ENCODE results near the gene RAD21L1.
"Not testable (repeated sequence)": the region's sequence is repeated elsewhere in the genome, so short reads cannot be mapped to it uniquely, and the experiment has no call there.

RAD21L1 gene

GRCh38 chr20:1207293-1207878 lies 18.5 kb upstream of the RAD21L1 start:
- Histone ChIP-seq H3K36me3 (ENCODE audit: control insufficient read depth in 1 of 2, insufficient read depth in 2 of 2, low read length in 2 of 2) (no peaks in the 10 kb centered on the region), H3K27ac (ENCODE audit: low read depth, low read length) (no peak overlapping the region), H3K4me3 (ENCODE audit: low read depth in 1 of 2, low read length in 2 of 2) (no peak overlapping the region), H3K9me3 (ENCODE audit: control insufficient read depth in 1 of 2, low read length in 2 of 2) (no peaks in the 10 kb centered on the region), H3K9ac (ENCODE audit: low read depth in 1 of 2, low read length in 2 of 2) (no peak overlapping the region), H3K4me1 (ENCODE audit: control insufficient read depth in 1 of 2, insufficient read depth in 2 of 2, low read length in 2 of 2) (peaks cover 15 to 22% of the 10 kb centered on the region in 2 donors), H3K27me3 (ENCODE audit: control insufficient read depth in 1 of 2, insufficient read depth in 2 of 2, low read length in 2 of 2) (no peaks in the 10 kb centered on the region)

DNA sequence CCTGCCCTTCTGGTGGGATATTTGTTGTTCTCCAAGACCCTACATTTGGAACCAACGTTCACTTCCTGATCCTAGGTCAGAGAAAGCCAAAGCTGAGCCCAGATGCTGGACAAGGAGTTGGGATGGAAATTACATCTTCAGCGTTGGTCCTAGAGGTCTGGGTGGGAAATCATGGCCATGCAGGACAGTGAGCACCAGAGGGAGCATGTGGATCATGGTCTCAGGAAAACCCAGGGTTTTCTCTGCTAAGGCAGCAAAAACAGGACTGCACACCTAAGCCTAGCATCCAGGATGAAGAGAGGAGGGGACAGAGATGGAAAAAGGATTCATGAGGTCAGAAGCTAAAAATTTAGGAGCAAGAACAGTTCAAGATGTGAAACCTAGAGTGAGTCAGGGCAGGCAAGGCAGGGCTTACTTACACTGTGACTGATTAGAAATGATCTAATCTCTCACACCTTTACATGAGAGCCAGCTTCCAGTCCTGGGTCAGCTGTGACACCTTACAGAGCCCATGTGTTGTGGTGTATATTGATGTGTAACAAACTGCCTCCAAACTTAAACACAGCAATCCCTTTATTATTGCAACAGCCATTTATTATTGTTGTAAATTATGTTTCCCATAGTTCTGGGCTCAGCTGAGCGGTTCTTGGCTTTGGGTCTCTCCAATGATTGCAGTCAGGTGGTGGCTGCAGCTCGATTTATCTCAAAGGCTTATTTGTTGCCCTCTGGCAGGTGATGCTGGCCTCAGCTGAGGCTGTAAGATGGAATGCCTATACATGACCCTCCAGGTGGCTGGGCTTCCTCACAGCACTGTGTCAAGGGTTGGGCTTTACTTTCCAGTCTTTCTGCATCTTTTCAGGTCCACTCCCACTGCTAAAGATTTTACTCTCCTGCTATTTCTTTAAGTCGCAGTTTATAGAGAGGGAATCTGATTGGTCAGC lies 16.1 kb upstream of the RAD21L1 start:
- Histone ChIP-seq H3K36me3 (ENCODE audit: control insufficient read depth in 1 of 2, insufficient read depth in 2 of 2, low read length in 2 of 2) (no peaks in the 10 kb centered on the region), H3K9ac (ENCODE audit: low read depth in 1 of 2, low read length in 2 of 2) (no peak overlapping the region)

DNA sequence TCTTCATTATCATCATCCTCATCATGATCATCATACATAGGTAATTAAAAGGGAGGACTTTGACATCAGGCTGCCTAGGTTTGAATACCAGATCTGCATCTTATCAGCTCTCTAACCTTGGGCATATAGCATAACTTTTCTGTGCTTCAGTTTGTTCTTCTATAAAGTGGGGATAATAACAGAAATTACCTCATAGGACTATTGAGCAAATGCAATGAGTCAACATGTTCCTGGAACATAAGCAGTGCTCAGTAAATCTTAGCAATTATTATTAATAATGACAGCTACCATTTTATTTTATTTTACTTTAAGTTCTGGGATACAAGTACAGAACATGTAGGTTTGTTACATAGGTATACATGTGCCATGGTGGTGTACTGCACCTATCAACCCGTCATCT lies 15.3 kb upstream of the RAD21L1 start:
- Histone ChIP-seq H3K9ac (ENCODE audit: low read depth in 1 of 2, low read length in 2 of 2) (no peak overlapping the region), H3K27me3 (ENCODE audit: control insufficient read depth in 1 of 2, insufficient read depth in 2 of 2, low read length in 2 of 2) (peaks cover 0 to 4% of the 10 kb centered on the region in 2 donors), H3K4me3 (ENCODE audit: low read depth in 1 of 2, low read length in 2 of 2) (no peak overlapping the region), H3K27ac (ENCODE audit: low read depth, low read length) (no peak overlapping the region), H3K9me3 (ENCODE audit: control insufficient read depth in 1 of 2, low read length in 2 of 2) (no peaks in the 10 kb centered on the region), H3K4me1 (ENCODE audit: control insufficient read depth in 1 of 2, insufficient read depth in 2 of 2, low read length in 2 of 2) (no peaks in the 10 kb centered on the region), H3K36me3 (ENCODE audit: control insufficient read depth in 1 of 2, insufficient read depth in 2 of 2, low read length in 2 of 2) (no peaks in the 10 kb centered on the region)

More for the DNA sequence above, 16.1 kb upstream of the RAD21L1 start:
- Histone ChIP-seq H3K27ac (ENCODE audit: low read depth, low read length) (no peak overlapping the region), H3K4me1 (ENCODE audit: control insufficient read depth in 1 of 2, insufficient read depth in 2 of 2, low read length in 2 of 2) (no peaks in the 10 kb centered on the region), H3K27me3 (ENCODE audit: control insufficient read depth in 1 of 2, insufficient read depth in 2 of 2, low read length in 2 of 2) (peaks cover 0 to 3% of the 10 kb centered on the region in 2 donors), H3K9me3 (ENCODE audit: control insufficient read depth in 1 of 2, low read length in 2 of 2) (no peaks in the 10 kb centered on the region), H3K4me3 (ENCODE audit: low read depth in 1 of 2, low read length in 2 of 2) (no peak overlapping the region)

GRCh38 chr20:1212023-1212422 lies 13.8 kb upstream of the RAD21L1 start:
- Histone ChIP-seq H3K36me3 (ENCODE audit: control insufficient read depth in 1 of 2, insufficient read depth in 2 of 2, low read length in 2 of 2) (no peaks in the 10 kb centered on the region), H3K4me1 (ENCODE audit: control insufficient read depth in 1 of 2, insufficient read depth in 2 of 2, low read length in 2 of 2) (no peaks in the 10 kb centered on the region), H3K27ac (ENCODE audit: low read depth, low read length) (no peak overlapping the region), H3K9me3 (ENCODE audit: control insufficient read depth in 1 of 2, low read length in 2 of 2) (no peaks in the 10 kb centered on the region), H3K4me3 (ENCODE audit: low read depth in 1 of 2, low read length in 2 of 2) (no peak overlapping the region), H3K27me3 (ENCODE audit: control insufficient read depth in 1 of 2, insufficient read depth in 2 of 2, low read length in 2 of 2) (peaks cover 0 to 4% of the 10 kb centered on the region in 2 donors), H3K9ac (ENCODE audit: low read depth in 1 of 2, low read length in 2 of 2) (no peak overlapping the region)

DNA sequence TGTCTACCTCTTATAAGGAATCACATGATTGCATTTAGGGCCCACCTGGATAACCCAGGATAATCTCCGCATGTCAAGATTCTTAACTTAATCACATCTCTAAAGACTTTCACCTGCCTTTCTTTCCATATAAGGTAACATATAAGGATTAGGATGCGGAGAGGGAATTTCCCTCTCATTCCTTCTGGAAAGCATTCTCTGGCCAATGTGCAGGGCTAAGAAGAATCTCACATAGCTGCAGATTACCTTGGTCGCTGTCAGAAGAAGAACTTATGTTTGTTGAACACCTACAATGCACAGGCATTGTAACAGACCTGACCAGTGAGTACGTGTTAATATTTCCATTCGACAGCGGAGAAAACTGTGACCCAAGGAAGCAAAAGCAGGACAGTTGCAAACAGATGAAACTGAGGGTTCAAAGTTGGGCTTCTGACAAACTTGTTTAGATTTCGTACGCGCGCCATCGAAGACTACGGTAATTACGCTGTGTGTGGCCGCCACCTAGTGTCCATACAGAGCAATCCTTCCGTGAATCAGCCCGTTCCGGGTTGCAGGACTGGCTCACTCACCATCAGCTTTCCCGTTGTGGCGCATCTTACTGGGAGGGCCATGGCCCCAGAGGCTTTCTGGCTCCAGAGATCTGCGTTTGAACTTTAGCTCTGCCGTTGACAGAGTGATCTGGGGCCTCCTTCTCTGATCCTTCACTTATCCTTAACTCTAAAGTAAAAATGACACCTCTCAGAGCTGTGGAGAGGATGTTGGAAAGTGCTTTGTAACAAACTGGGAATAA lies 13.0 kb upstream of the RAD21L1 start:
- H3K4me1 ChIP-seq (ENCODE audit: control insufficient read depth in 1 of 2, insufficient read depth in 2 of 2, low read length in 2 of 2): no peaks in the 10 kb centered on the region
- no peak overlapping the region for H3K4me3 ChIP-seq (ENCODE audit: low read depth in 1 of 2, low read length in 2 of 2)
- H3K9me3 ChIP-seq (ENCODE audit: control insufficient read depth in 1 of 2, low read length in 2 of 2): no peaks in the 10 kb centered on the region
- H3K9ac ChIP-seq (ENCODE audit: low read depth in 1 of 2, low read length in 2 of 2): no peak overlapping the region
- no peaks in the 10 kb centered on the region for H3K36me3 ChIP-seq (ENCODE audit: control insufficient read depth in 1 of 2, insufficient read depth in 2 of 2, low read length in 2 of 2)
- no peak overlapping the region for H3K27ac ChIP-seq (ENCODE audit: low read depth, low read length)
- H3K27me3 ChIP-seq (ENCODE audit: control insufficient read depth in 1 of 2, insufficient read depth in 2 of 2, low read length in 2 of 2): peaks cover 0 to 4% of the 10 kb centered on the region in 2 donors

GRCh38 chr20:1214838-1215261 lies 11.0 kb upstream of the RAD21L1 start:
- Histone ChIP-seq H3K27me3 (ENCODE audit: control insufficient read depth in 1 of 2, insufficient read depth in 2 of 2, low read length in 2 of 2) (peaks cover 0 to 4% of the 10 kb centered on the region in 2 donors), H3K9ac (ENCODE audit: low read depth in 1 of 2, low read length in 2 of 2) (no peak overlapping the region)

DNA sequence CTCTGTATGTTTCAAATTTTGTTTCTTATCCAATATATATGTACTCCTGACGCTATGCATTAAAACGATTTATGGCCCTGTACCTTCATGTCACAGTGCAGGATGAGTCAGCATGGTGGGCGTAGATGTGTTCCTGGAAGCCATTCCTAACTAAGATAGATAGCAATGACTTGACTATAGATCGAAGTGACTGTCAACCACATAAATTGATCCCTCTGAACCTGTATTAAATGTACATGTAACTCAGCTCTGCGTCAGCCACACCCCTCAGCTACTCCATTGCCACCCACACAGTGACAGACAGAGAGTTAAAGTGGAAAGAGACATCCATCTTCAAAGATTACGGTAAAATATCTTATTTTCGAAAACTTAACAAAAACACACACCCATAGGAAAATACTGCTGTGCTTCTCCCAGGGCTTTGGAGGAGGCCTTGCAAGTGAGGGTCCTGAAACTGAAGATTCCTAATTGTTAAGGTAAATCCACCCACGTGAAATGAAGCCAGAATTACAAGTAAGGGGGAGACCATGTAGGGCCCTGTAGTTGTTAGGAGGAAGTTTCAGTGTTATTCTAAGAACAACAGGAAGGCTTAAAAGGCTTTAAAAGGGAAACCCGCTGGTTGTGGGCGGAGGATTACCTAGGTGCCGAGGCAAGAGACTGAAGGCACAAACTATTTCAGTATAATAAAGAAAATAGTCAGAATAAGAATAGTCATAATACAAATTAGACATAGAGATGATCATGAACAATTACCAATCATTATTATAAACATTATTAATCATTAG lies 10.3 kb upstream of the RAD21L1 start:
- H3K27me3 ChIP-seq (ENCODE audit: control insufficient read depth in 1 of 2, insufficient read depth in 2 of 2, low read length in 2 of 2): peaks cover 0 to 4% of the 10 kb centered on the region in 2 donors
- H3K36me3 ChIP-seq (ENCODE audit: control insufficient read depth in 1 of 2, insufficient read depth in 2 of 2, low read length in 2 of 2): no peaks in the 10 kb centered on the region
- H3K4me1 ChIP-seq (ENCODE audit: control insufficient read depth in 1 of 2, insufficient read depth in 2 of 2, low read length in 2 of 2): no peaks in the 10 kb centered on the region
- no peaks in the 10 kb centered on the region for H3K9me3 ChIP-seq (ENCODE audit: control insufficient read depth in 1 of 2, low read length in 2 of 2)
- H3K4me3 ChIP-seq (ENCODE audit: low read depth in 1 of 2, low read length in 2 of 2): no peak overlapping the region
- H3K27ac ChIP-seq (ENCODE audit: low read depth, low read length): no peak overlapping the region
- no peak overlapping the region for H3K9ac ChIP-seq (ENCODE audit: low read depth in 1 of 2, low read length in 2 of 2)

More at GRCh38 chr20:1214838-1215261, 11.0 kb upstream of the RAD21L1 start:
- no peaks in the 10 kb centered on the region for H3K36me3 ChIP-seq (ENCODE audit: control insufficient read depth in 1 of 2, insufficient read depth in 2 of 2, low read length in 2 of 2)
- H3K9me3 ChIP-seq (ENCODE audit: control insufficient read depth in 1 of 2, low read length in 2 of 2): no peaks in the 10 kb centered on the region
- H3K27ac ChIP-seq (ENCODE audit: low read depth, low read length): no peak overlapping the region
- H3K4me3 ChIP-seq (ENCODE audit: low read depth in 1 of 2, low read length in 2 of 2): no peak overlapping the region
- no peaks in the 10 kb centered on the region for H3K4me1 ChIP-seq (ENCODE audit: control insufficient read depth in 1 of 2, insufficient read depth in 2 of 2, low read length in 2 of 2)

GRCh38 chr20:1216527-1217427 lies 9.1 kb upstream of the RAD21L1 start:
- not testable (repeated sequence) for H3K27me3 ChIP-seq (ENCODE audit: control insufficient read depth in 1 of 2, insufficient read depth in 2 of 2, low read length in 2 of 2); H3K9me3 ChIP-seq (ENCODE audit: control insufficient read depth in 1 of 2, low read length in 2 of 2); H3K36me3 ChIP-seq (ENCODE audit: control insufficient read depth in 1 of 2, insufficient read depth in 2 of 2, low read length in 2 of 2); H3K27ac ChIP-seq (ENCODE audit: low read depth, low read length); H3K4me3 ChIP-seq (ENCODE audit: low read depth in 1 of 2, low read length in 2 of 2); H3K9ac ChIP-seq (ENCODE audit: low read depth in 1 of 2, low read length in 2 of 2); H3K4me1 ChIP-seq (ENCODE audit: control insufficient read depth in 1 of 2, insufficient read depth in 2 of 2, low read length in 2 of 2)

DNA sequence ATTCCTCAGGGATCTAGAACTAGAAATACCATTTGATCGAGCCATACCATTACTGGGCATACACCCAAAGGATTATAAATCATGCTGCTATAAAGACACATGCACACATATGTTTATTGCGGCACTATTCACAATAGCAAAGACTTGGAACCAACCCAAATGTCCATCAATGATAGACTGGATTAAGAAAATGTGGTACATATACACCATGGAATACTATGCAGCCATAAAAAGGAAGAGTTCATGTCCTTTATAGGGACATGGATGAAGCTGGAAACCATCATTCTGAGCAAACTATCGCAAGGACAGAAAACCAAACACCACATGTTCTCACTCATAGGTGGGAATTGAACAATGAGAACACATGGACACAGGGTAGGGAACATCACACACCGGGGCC lies 3.1 kb upstream of the RAD21L1 start:
- H3K9ac ChIP-seq (ENCODE audit: low read depth in 1 of 2, low read length in 2 of 2); H3K27ac ChIP-seq (ENCODE audit: low read depth, low read length); H3K36me3 ChIP-seq (ENCODE audit: control insufficient read depth in 1 of 2, insufficient read depth in 2 of 2, low read length in 2 of 2); H3K9me3 ChIP-seq (ENCODE audit: control insufficient read depth in 1 of 2, low read length in 2 of 2); H3K4me3 ChIP-seq (ENCODE audit: low read depth in 1 of 2, low read length in 2 of 2): not testable (repeated sequence)
- Histone ChIP-seq H3K27me3 (ENCODE audit: control insufficient read depth in 1 of 2, insufficient read depth in 2 of 2, low read length in 2 of 2) (peaks cover 0 to 12% of the 10 kb centered on the region in 2 donors), H3K4me1 (ENCODE audit: control insufficient read depth in 1 of 2, insufficient read depth in 2 of 2, low read length in 2 of 2) (peaks cover 0 to 13% of the 10 kb centered on the region in 2 donors)
